Pancreas (tissue), 10 donors: ENCODE data around the gene ACOT7. TPM values are rescaled to one million over a fixed set of nuclear protein-coding genes. Genes with fewer than 3 reads are reported as not detected.

Experiments used
- ATAC-seq, 4 donors: fragments of 200-7000 bp; cut with Tn5 transposase; one replicate each; pipeline versions ENCODE4 v1.8.0 to v1.9.1; 2020; ENCODE audit warnings: mild to moderate bottlenecking in 4 of 4, moderate library complexity in 4 of 4
- DNase-seq, 6 donors: peaks; one replicate each; pipeline ENCODE4 v3.0.0-alpha.2; 2020
- FAIRE-seq: peaks from 2 replicates; lab custom pipeline; 2012; peaks lifted over from hg19 to GRCh38; lab: Jason Lieb, UNC
- H3K27ac ChIP-seq, 4 donors: fragments of 200-600 bp; sonication (generic); 1 replicate in 3 of 4; 2 replicates in 1 of 4; pipeline versions ENCODE4 v1.5.0 to v1.8.0; 2020
- H3K27me3 ChIP-seq, 4 donors: fragments of 200-600 bp; one replicate each; pipeline ENCODE4 v1.8.0; 2021
- H3K36me3 ChIP-seq, 3 donors: fragments of 200-600 bp; sonication (generic) in 1 of 3; one replicate each; pipeline versions ENCODE4 v1.5.0 to v1.8.0; 2020 to 2021
- H3K4me1 ChIP-seq, 3 donors: fragments of 200-600 bp; one replicate each; pipeline ENCODE4 v1.8.0; 2021
- H3K4me3 ChIP-seq, 4 donors: fragments of 200-600 bp; sonication (generic) in 2 of 4; one replicate each; pipeline versions ENCODE4 v1.5.0 to v1.8.0; 2020 to 2021
- H3K9me3 ChIP-seq, 4 donors: fragments of 200-600 bp; one replicate each; pipeline ENCODE4 v1.8.0; 2021
- WGBS, 2 donors: extraction: QIAGEN DNeasy Blood & Tissue Kit; methylation state at CpG; one replicate each; pipeline ENCODE4 v1.1.7; 2013; 5-methylcytosine and 5-hydroxymethylcytosine counted together
- intact Hi-C, 3 donors: fragments of 100-400 bp; cut with DNase I; formaldehyde crosslinking; loops; one replicate each; pipeline versions ENCODE4 v1.11.1 to v1.14.2; 2022
- microRNA-seq, 2 donors: library from miRNA; unstranded; fragments of <30 nt; microRNA quantifications; one replicate each; pipeline versions ENCODE4 to v1.1.0, GENCODE V29; 2019 to 2020
- polyA plus RNA-seq, 2 donors: library from polyadenylated mRNA; stranded (reverse); fragments of 200-250 nt; gene quantifications; one replicate each; pipeline ENCODE4 v1.2.3, GENCODE V29; 2013
- total RNA-seq, 6 donors: library from RNA; stranded (reverse); fragmentation: NEBNext Ultra II Directional in 4 of 6; extraction: Animal tissue kit (Norgen Biotek cat#: 25700) in 4 of 6; gene quantifications; one replicate each; pipeline versions ENCODE4 v1.2.1 to v1.2.4, GENCODE V29; 2021 to 2023
- TF ChIP-seq, protein P1 (sequence below), 4 donors: fragments of 200-600 bp; sonication (generic) in 3 of 4; IDR thresholded peaks; one replicate each; pipeline versions ENCODE4 v1.5.0 to v1.8.0; 2021; ENCODE audit warnings: antibody characterized with exemption in 4 of 4
- donor health status: healthy with polysubstance abuse.
- donor health status: DM: no; HTN: no; CAD: no; lungs with moderate emphysema.
- donor health status: DM: no; HTN: no; CAD: no.
- donor health status: control.
- donor health status: control.
- donor health status: Bipolar disorder and iron deficiency.
- donor health status: DM: yes; HTN: yes; CAD: no.
- donor health status: DM: no; HTN: no; CAD: no.
- donor health status: DM: no; HTN: no; CAD: no.
- donor health status: DM: yes; HTN: yes; CAD: no.

Gene ACOT7
- total and polyA plus RNA-seq, 8 donors: 3.1 to 7.6 (median 5.2) TPM

DNA sequence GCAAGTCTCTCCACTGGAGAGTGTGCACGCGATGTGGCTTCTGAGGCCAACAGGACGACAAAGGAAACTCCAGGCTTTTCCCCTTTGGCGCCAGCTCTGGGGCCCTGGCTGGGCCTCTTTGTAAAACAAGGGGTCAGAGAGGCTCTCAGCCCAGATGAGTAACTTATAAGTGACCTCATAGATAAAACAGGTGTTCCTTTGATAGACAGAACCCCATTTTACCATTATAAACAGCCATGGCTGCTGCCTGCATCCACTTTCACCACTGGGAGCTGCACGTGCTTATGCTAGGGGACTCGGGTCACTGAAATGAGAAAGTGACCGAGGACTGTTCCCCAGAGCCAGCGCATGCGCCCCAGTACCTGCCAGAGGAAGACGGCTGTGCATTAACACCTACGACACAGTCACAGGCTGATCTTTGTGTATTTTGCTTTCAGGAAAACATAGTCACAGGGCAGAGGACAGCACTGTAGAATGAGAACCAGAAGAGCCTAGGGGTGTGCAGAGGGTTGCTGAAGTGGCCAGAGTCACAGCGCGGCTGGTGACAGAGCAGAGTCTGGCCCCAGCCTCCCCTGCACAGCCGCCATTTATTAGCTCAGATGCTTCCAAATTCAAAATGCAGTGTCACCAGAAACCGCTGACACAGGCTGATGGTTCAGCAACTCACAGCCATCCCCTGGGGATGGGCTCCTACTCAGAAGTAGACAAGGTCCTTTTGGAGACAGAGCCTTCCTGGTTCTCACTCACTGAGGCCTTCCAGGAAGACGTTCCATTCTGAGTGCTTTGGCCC, 175.0 kb downstream of the ACOT7 start:
- DNase-seq (peak in 2 of 6 donors; percentile 41 to 44), ATAC-seq (peak; percentile 48 to 75 (median 63)), FAIRE-seq (no peak)
- TF ChIP-seq, protein P1, sequence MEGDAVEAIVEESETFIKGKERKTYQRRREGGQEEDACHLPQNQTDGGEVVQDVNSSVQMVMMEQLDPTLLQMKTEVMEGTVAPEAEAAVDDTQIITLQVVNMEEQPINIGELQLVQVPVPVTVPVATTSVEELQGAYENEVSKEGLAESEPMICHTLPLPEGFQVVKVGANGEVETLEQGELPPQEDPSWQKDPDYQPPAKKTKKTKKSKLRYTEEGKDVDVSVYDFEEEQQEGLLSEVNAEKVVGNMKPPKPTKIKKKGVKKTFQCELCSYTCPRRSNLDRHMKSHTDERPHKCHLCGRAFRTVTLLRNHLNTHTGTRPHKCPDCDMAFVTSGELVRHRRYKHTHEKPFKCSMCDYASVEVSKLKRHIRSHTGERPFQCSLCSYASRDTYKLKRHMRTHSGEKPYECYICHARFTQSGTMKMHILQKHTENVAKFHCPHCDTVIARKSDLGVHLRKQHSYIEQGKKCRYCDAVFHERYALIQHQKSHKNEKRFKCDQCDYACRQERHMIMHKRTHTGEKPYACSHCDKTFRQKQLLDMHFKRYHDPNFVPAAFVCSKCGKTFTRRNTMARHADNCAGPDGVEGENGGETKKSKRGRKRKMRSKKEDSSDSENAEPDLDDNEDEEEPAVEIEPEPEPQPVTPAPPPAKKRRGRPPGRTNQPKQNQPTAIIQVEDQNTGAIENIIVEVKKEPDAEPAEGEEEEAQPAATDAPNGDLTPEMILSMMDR (IDR thresholded peaks at IDR 0.05): no peak
- Histone ChIP-seq H3K36me3 (peaks cover 0 to 5% (median 0%) of the 10 kb centered on the region in 3 donors), H3K9me3 (no peaks in the 10 kb centered on the region), H3K27ac (peak overlapping the region; percentile 11 to 55 (median 40)), H3K27me3 (no peaks in the 10 kb centered on the region), H3K4me3 (no peak overlapping the region), H3K4me1 (no peaks in the 10 kb centered on the region)
- intact Hi-C loops: no loop called here
- 68 to 74% methylated on average over 16 of the region's 16 CpGs for WGBS, 2 donors

Small RNA genes within 50 kb of the gene (microRNA-seq; reads per million reads assigned to microRNA genes)
- 0 reads per million in 2 donors for gene MIR4252

Other genes starting within 250 kb of the ACOT7 start
- under 1 TPM; 0.09 to 0.46 (median 0.27) TPM for gene CHD5, start 213.4 kb downstream of the ACOT7 start, total RNA-seq
- gene CHD5, start 213.4 kb downstream of the ACOT7 start, polyA plus RNA-seq: 1 to 10 TPM; 1.2 to 2.9 TPM
- gene RPL22, start 194.2 kb downstream of the ACOT7 start, total RNA-seq: 100 to 1,000 TPM; 186 to 264 (median 221) TPM
- gene RPL22, start 194.2 kb downstream of the ACOT7 start, polyA plus RNA-seq: 100 to 1,000 TPM; 252 to 378 TPM
- 10 to 100 TPM in 5 of 6 donors, 1 to 10 TPM in 1; 7.1 to 21.6 (median 12.5) TPM for gene RNF207, start 187.6 kb downstream of the ACOT7 start, total RNA-seq
- 10 to 100 TPM; 26.2 to 52.8 TPM for gene RNF207, start 187.6 kb downstream of the ACOT7 start, polyA plus RNA-seq
- gene ICMT, start 157.8 kb downstream of the ACOT7 start, total RNA-seq: 10 to 100 TPM; 13.4 to 26.4 (median 21.5) TPM
- 10 to 100 TPM in 1 of 2 donors, 1 to 10 TPM in 1; 8.3 to 16.0 TPM for gene ICMT, start 157.8 kb downstream of the ACOT7 start, polyA plus RNA-seq
- not detected for gene HES3, start 149.6 kb downstream of the ACOT7 start, total RNA-seq
- gene HES3, start 149.6 kb downstream of the ACOT7 start, polyA plus RNA-seq: not detected
- 1 to 10 TPM in 2 of 6 donors, under 1 TPM in 4; 0.19 to 5.1 (median 0.78) TPM for gene GPR153, start 132.7 kb downstream of the ACOT7 start, total RNA-seq
- gene GPR153, start 132.7 kb downstream of the ACOT7 start, polyA plus RNA-seq: 1 to 10 TPM in 1 of 2 donors, under 1 TPM in 1; 0.99 to 1.0 TPM
- under 1 TPM in 3 of 6 donors, not detected in 3; 0.03 to 0.31 (median 0.09) TPM for gene HES2, start 26.2 kb upstream of the ACOT7 start, total RNA-seq
- not detected for gene HES2, start 26.2 kb upstream of the ACOT7 start, polyA plus RNA-seq
- gene ESPN, start 31.0 kb upstream of the ACOT7 start, total RNA-seq: 1 to 10 TPM in 1 of 6 donors, under 1 TPM in 5; 0.31 to 2.5 (median 0.68) TPM
- under 1 TPM; 0.28 to 0.99 TPM for gene ESPN, start 31.0 kb upstream of the ACOT7 start, polyA plus RNA-seq
- 1 to 10 TPM in 5 of 6 donors, under 1 TPM in 1; 0.98 to 2.9 (median 2.4) TPM for gene TNFRSF25, start 72.4 kb upstream of the ACOT7 start, total RNA-seq
- 10 to 100 TPM; 13.4 to 26.7 TPM for gene TNFRSF25, start 72.4 kb upstream of the ACOT7 start, polyA plus RNA-seq
- gene PLEKHG5, start 97.9 kb upstream of the ACOT7 start, total RNA-seq: 1 to 10 TPM; 1.5 to 3.9 (median 2.6) TPM
- 1 to 10 TPM; 6.2 to 7.3 TPM for gene PLEKHG5, start 97.9 kb upstream of the ACOT7 start, polyA plus RNA-seq
- 10 to 100 TPM; 10.3 to 15.1 (median 12.6) TPM for gene NOL9, start 160.7 kb upstream of the ACOT7 start, total RNA-seq
- gene NOL9, start 160.7 kb upstream of the ACOT7 start, polyA plus RNA-seq: 1 to 10 TPM; 7.5 to 8.0 TPM
- gene TAS1R1, start 161.5 kb upstream of the ACOT7 start, total RNA-seq: not detected
- gene TAS1R1, start 161.5 kb upstream of the ACOT7 start, polyA plus RNA-seq: not detected
- gene ZBTB48, start 186.2 kb upstream of the ACOT7 start, total RNA-seq: 10 to 100 TPM; 15.2 to 25.1 (median 16.9) TPM
- 100 to 1,000 TPM; 118 to 143 TPM for gene ZBTB48, start 186.2 kb upstream of the ACOT7 start, polyA plus RNA-seq
- 10 to 100 TPM; 10.8 to 31.3 (median 18.4) TPM for gene KLHL21, start 209.1 kb upstream of the ACOT7 start, total RNA-seq
- gene KLHL21, start 209.1 kb upstream of the ACOT7 start, polyA plus RNA-seq: 10 to 100 TPM; 11.3 to 13.7 TPM
- gene PHF13, start 220.0 kb upstream of the ACOT7 start, total RNA-seq: 1 to 10 TPM; 4.0 to 8.3 (median 4.7) TPM
- 1 to 10 TPM; 4.5 to 8.0 TPM for gene PHF13, start 220.0 kb upstream of the ACOT7 start, polyA plus RNA-seq
- 10 to 100 TPM in 1 of 6 donors, 1 to 10 TPM in 5; 6.9 to 11.6 (median 8.9) TPM for gene THAP3, start 231.1 kb upstream of the ACOT7 start, total RNA-seq
- 10 to 100 TPM; 21.9 to 28.0 TPM for gene THAP3, start 231.1 kb upstream of the ACOT7 start, polyA plus RNA-seq